ENCODE data around the gene CCDC192.

DNA sequence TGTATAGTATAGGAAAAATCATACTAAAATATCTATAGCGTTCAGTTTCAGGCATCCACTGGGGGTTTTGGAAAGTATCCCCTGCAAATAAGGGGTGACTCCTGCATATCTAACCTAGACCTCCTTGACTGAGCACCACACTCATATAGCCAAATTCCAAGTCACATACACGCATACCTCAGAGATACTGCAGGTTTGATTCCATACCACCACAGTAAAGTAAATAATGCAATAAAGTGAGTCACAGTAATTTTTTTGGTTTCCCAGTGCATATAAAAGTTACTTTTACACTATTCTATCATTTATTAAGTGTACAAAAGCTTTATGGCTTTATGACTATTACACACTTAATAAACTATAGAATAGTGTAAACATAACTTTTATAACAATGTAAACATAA is 151.3 kb downstream of the CCDC192 start:
- TF ChIP-seq ZBTB7A (tag by site-specific recombination; IDR thresholded peaks at IDR 0.05; ENCODE audit: low read depth) (no peak), HOXC10 (CRISPR knock-in tag; IDR thresholded peaks at IDR 0.05) (no peak), ZFP37 (tag by site-specific recombination; IDR thresholded peaks at IDR 0.05) (no peak), ZNF76 (tag by site-specific recombination; IDR thresholded peaks at IDR 0.05; ENCODE audit: borderline replicate concordance, low read depth) (no peak), ZNF544 (tag by site-specific recombination; IDR thresholded peaks at IDR 0.05) (no peak), ZNF175 (tag by site-specific recombination; IDR thresholded peaks at IDR 0.05) (no peak), ZNF354C (tag by site-specific recombination; IDR thresholded peaks at IDR 0.05; ENCODE audit: borderline replicate concordance, low read depth) (no peak), ZNF658 (tag by site-specific recombination; IDR thresholded peaks at IDR 0.05) (no peak)
- TF ChIP-seq, protein P1, sequence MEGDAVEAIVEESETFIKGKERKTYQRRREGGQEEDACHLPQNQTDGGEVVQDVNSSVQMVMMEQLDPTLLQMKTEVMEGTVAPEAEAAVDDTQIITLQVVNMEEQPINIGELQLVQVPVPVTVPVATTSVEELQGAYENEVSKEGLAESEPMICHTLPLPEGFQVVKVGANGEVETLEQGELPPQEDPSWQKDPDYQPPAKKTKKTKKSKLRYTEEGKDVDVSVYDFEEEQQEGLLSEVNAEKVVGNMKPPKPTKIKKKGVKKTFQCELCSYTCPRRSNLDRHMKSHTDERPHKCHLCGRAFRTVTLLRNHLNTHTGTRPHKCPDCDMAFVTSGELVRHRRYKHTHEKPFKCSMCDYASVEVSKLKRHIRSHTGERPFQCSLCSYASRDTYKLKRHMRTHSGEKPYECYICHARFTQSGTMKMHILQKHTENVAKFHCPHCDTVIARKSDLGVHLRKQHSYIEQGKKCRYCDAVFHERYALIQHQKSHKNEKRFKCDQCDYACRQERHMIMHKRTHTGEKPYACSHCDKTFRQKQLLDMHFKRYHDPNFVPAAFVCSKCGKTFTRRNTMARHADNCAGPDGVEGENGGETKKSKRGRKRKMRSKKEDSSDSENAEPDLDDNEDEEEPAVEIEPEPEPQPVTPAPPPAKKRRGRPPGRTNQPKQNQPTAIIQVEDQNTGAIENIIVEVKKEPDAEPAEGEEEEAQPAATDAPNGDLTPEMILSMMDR (tag by site-specific recombination; IDR thresholded peaks at IDR 0.05): no peak
